HEK293 (cell line): ENCODE measurements around the gene TSPYL4.

Source experiments
- CTCF ChIA-PET: fragments of 350-600 bp; formaldehyde crosslinking; extraction: SDS; loops from one replicate; lab custom pipeline; 2021; ENCODE audit warnings: antibody characterized with exemption; lab: Yijun Ruan, JAX
- POLR2A ChIA-PET: fragments of 300-600 bp; formaldehyde crosslinking; extraction: SDS; loops from one replicate; lab custom pipeline; 2020; ENCODE audit warnings: antibody characterized with exemption, inconsistent platforms; lab: Yijun Ruan, JAX
- H3K27ac ChIP-seq: fragments of 200-500 bp; sonication (Bioruptor generic); 2 replicates; pipeline ENCODE4 v1.5.1; 2014; ENCODE audit warnings: low read depth, low read length, control low read depth, inconsistent platforms; ENCODE audit errors: extremely low read depth
- H3K36me3 ChIP-seq, 2 experiments: fragments of 200-500 bp in 1 of 2; sonication (Bioruptor generic) in 1 of 2; 1 replicate in 1 of 2; 2 replicates in 1 of 2; pipeline ENCODE4 v1.5.1; 2014 to 2017; ENCODE audit warnings: inconsistent platforms in 2 of 2, low read length in 2 of 2; ENCODE audit not compliant: control insufficient read depth in 2 of 2, insufficient read depth in 1 of 2
- H3K4me1 ChIP-seq: fragments of 200-500 bp; sonication (Bioruptor generic); 2 replicates; pipeline ENCODE4 v1.5.1; 2014; ENCODE audit warnings: mild to moderate bottlenecking, low read length, inconsistent platforms; ENCODE audit not compliant: control insufficient read depth, insufficient read depth
- H3K4me3 ChIP-seq: 2 replicates; pipeline ENCODE4 v1.5.1; 2011; ENCODE audit warnings: low read depth, mild to moderate bottlenecking, control low read depth, low read length, moderate library complexity
- H3K9me3 ChIP-seq: fragments of 200-500 bp; sonication (Bioruptor generic); 2 replicates; pipeline ENCODE4 v1.5.1; 2014; ENCODE audit warnings: low read depth, low read length, inconsistent platforms; ENCODE audit not compliant: control insufficient read depth, insufficient read depth
- PRDM1 ChIP-seq: fragments of 450-650 bp; formaldehyde crosslinking; IDR thresholded peaks from 2 replicates; pipeline ENCODE4; 2016; ENCODE audit warnings: missing biosample characterization, missing genetic modification characterization
- ZBTB17 ChIP-seq: fragments of 450-650 bp; formaldehyde crosslinking; IDR thresholded peaks from 2 replicates; pipeline ENCODE4 v1.5.1; 2016; ENCODE audit warnings: missing biosample characterization, missing genetic modification characterization
- ZNF132 ChIP-seq: fragments of 450-650 bp; formaldehyde crosslinking; IDR thresholded peaks from 2 replicates; pipeline ENCODE4 v1.5.1; 2017; ENCODE audit warnings: missing biosample characterization, missing genetic modification characterization, borderline replicate concordance
- ZNF174 ChIP-seq: fragments of 450-650 bp; formaldehyde crosslinking; IDR thresholded peaks from 2 replicates; pipeline ENCODE4 v1.5.0; 2017; ENCODE audit warnings: missing biosample characterization, mild to moderate bottlenecking, missing genetic modification characterization
- ZNF202 ChIP-seq: fragments of 450-650 bp; formaldehyde crosslinking; IDR thresholded peaks from 2 replicates; pipeline ENCODE4 v1.5.1; 2016; ENCODE audit warnings: missing biosample characterization, missing genetic modification characterization, borderline replicate concordance
- ZNF366 ChIP-seq: fragments of 450-650 bp; formaldehyde crosslinking; conservative IDR thresholded peaks from 2 replicates; pipeline ENCODE4 v1.5.1; 2016; ENCODE audit warnings: missing biosample characterization, missing genetic modification characterization
- ZNF426 ChIP-seq: fragments of 450-650 bp; formaldehyde crosslinking; IDR thresholded peaks from 2 replicates; pipeline ENCODE4 v1.5.1; 2017; ENCODE audit warnings: missing biosample characterization, missing genetic modification characterization, mild to moderate bottlenecking, inconsistent platforms, moderate library complexity
- ZNF510 ChIP-seq: fragments of 450-650 bp; formaldehyde crosslinking; IDR thresholded peaks from 2 replicates; pipeline ENCODE4 v1.5.1; 2018; ENCODE audit warnings: mild to moderate bottlenecking, missing genetic modification characterization, missing biosample characterization; ENCODE audit not compliant: insufficient replicate concordance
- ZNF514 ChIP-seq: fragments of 450-650 bp; formaldehyde crosslinking; IDR thresholded peaks from 2 replicates; pipeline ENCODE4 v1.5.1; 2016; ENCODE audit warnings: missing biosample characterization, missing genetic modification characterization
- ZNF768 ChIP-seq: fragments of 450-650 bp; formaldehyde crosslinking; IDR thresholded peaks from 2 replicates; pipeline ENCODE4 v1.5.1; 2018; ENCODE audit warnings: missing biosample characterization, mild to moderate bottlenecking, missing genetic modification characterization
- ZSCAN23 ChIP-seq: fragments of 450-650 bp; formaldehyde crosslinking; IDR thresholded peaks from 2 replicates; pipeline ENCODE4 v1.5.1; 2016; ENCODE audit warnings: missing biosample characterization, missing genetic modification characterization
- TF ChIP-seq, protein P1 (sequence below): fragments of 450-650 bp; formaldehyde crosslinking; IDR thresholded peaks from 2 replicates; pipeline ENCODE4; 2016; ENCODE audit warnings: missing biosample characterization, missing genetic modification characterization
- TF ChIP-seq, protein P2 (sequence below): fragments of 450-650 bp; formaldehyde crosslinking; optimal IDR thresholded peaks from 2 replicates; pipeline ENCODE3; 2016; ENCODE audit warnings: missing biosample characterization, mild to moderate bottlenecking, missing genetic modification characterization
- TF ChIP-seq, protein P3 (sequence below): fragments of 450-650 bp; formaldehyde crosslinking; IDR thresholded peaks from 2 replicates; pipeline ENCODE4 v1.5.1; 2017; ENCODE audit warnings: missing biosample characterization, missing genetic modification characterization
- TF ChIP-seq, protein P4 (sequence below): fragments of 450-650 bp; formaldehyde crosslinking; IDR thresholded peaks from 2 replicates; pipeline ENCODE4 v1.5.1; 2016; ENCODE audit warnings: missing biosample characterization, missing genetic modification characterization

TSPYL4 gene

DNA sequence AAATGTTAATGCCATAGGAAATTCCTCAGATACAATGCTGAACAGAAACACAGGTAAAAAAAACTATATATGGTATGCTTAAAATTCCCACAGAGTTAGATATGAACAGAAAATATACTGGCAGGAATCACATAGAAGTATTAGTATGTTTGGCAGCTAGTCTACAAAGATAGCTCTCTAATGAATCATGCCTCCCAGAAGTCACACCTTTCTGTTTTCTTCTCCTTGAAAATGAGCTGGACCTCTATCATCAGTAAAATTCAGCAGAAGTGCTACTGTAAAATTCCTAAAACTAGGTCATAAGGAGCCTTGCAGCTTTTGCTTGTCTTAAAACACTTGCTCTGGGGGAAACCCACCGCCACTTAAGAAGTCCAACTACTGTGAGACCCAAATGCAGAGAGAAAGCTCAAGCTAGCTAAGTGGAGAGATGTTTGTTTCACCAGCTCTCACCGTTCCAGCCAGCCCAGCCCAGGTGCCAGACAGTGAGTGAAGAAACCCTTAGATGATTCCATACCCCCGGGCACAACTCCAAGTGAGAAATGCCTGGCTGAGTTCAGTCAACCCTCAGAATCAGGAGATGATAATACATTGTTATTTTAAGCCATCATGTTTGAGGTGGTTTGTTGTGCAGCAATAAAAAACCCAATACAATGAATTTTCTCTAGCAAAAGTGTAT is 43.0 kb downstream of the TSPYL4 start:
- H3K27ac ChIP-seq: no peak overlapping the region
- H3K9me3 ChIP-seq: no peaks in the 10 kb centered on the region
- CTCF ChIA-PET: interaction anchor here (0.7 to 1.1 kb wide), 3 partner anchors 25 to 350 kb away, joined by 3 read pairs; no protein-coding TSS in a partner anchor

DNA sequence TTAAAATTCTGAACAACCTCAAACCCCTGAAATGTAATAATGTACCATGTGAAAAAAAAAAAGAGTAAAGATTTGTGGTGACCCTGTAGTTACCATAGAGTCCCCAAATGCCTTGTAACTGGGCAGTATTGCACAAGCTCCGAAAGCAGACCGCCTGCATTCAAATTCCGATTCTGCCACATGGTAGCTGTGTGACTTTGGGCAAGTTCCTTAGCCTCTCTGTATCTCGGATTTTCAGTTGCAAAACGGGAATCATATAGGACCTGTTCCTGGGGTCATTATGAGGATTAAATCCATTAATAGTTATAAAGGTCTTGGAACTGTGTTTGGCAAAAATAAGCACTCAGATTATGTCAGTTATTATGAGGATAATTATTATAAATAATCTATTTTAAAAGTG is 43.6 kb downstream of the TSPYL4 start:
- POLR2A ChIA-PET: no interaction called here
- H3K27ac ChIP-seq: no peak overlapping the region
- TF ChIP-seq, protein P1, sequence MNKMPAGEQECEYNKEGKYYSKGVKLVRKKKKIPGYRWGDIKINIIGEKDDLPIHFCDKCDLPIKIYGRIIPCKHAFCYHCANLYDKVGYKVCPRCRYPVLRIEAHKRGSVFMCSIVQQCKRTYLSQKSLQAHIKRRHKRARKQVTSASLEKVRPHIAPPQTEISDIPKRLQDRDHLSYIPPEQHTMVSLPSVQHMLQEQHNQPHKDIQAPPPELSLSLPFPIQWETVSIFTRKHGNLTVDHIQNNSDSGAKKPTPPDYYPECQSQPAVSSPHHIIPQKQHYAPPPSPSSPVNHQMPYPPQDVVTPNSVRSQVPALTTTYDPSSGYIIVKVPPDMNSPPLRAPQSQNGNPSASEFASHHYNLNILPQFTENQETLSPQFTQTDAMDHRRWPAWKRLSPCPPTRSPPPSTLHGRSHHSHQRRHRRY: no peak
- TF ChIP-seq, protein P2, sequence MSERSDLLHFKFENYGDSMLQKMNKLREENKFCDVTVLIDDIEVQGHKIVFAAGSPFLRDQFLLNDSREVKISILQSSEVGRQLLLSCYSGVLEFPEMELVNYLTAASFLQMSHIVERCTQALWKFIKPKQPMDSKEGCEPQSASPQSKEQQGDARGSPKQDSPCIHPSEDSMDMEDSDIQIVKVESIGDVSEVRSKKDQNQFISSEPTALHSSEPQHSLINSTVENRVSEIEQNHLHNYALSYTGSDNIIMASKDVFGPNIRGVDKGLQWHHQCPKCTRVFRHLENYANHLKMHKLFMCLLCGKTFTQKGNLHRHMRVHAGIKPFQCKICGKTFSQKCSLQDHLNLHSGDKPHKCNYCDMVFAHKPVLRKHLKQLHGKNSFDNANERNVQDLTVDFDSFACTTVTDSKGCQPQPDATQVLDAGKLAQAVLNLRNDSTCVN (tag by site-specific recombination): no peak
- TF ChIP-seq ZNF768 (tag by site-specific recombination): 0 out of 2 replicates have a peak, but pooled peaks have one; percentile 12
- TF ChIP-seq ZSCAN23: no peak
- TF ChIP-seq ZNF174: no peak
- no peak for TF ChIP-seq ZNF132 (tag by site-specific recombination)
- peaks cover 7% of the 10 kb centered on the region for H3K4me1 ChIP-seq
- CTCF ChIA-PET: interaction anchor here (1.1 to 5.6 kb wide), 2 partner anchors 7 to 58 kb away, joined by 3 to 57 read pairs; no protein-coding TSS in a partner anchor
- no peaks in the 10 kb centered on the region for H3K36me3 ChIP-seq
- no peaks in the 10 kb centered on the region for H3K9me3 ChIP-seq
- H3K4me3 ChIP-seq: no peak overlapping the region

More for the DNA sequence above, 43.0 kb downstream of the TSPYL4 start:
- H3K36me3 ChIP-seq: no peaks in the 10 kb centered on the region
- TF ChIP-seq ZNF426 (tag by site-specific recombination): 0 out of 2 replicates have a peak, but pooled peaks have one; percentile 5
- TF ChIP-seq, protein P3, sequence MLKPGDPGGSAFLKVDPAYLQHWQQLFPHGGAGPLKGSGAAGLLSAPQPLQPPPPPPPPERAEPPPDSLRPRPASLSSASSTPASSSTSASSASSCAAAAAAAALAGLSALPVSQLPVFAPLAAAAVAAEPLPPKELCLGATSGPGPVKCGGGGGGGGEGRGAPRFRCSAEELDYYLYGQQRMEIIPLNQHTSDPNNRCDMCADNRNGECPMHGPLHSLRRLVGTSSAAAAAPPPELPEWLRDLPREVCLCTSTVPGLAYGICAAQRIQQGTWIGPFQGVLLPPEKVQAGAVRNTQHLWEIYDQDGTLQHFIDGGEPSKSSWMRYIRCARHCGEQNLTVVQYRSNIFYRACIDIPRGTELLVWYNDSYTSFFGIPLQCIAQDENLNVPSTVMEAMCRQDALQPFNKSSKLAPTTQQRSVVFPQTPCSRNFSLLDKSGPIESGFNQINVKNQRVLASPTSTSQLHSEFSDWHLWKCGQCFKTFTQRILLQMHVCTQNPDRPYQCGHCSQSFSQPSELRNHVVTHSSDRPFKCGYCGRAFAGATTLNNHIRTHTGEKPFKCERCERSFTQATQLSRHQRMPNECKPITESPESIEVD (tag by site-specific recombination): no peak; the same call in 1 of the 2 replicates
- TF ChIP-seq, protein P4, sequence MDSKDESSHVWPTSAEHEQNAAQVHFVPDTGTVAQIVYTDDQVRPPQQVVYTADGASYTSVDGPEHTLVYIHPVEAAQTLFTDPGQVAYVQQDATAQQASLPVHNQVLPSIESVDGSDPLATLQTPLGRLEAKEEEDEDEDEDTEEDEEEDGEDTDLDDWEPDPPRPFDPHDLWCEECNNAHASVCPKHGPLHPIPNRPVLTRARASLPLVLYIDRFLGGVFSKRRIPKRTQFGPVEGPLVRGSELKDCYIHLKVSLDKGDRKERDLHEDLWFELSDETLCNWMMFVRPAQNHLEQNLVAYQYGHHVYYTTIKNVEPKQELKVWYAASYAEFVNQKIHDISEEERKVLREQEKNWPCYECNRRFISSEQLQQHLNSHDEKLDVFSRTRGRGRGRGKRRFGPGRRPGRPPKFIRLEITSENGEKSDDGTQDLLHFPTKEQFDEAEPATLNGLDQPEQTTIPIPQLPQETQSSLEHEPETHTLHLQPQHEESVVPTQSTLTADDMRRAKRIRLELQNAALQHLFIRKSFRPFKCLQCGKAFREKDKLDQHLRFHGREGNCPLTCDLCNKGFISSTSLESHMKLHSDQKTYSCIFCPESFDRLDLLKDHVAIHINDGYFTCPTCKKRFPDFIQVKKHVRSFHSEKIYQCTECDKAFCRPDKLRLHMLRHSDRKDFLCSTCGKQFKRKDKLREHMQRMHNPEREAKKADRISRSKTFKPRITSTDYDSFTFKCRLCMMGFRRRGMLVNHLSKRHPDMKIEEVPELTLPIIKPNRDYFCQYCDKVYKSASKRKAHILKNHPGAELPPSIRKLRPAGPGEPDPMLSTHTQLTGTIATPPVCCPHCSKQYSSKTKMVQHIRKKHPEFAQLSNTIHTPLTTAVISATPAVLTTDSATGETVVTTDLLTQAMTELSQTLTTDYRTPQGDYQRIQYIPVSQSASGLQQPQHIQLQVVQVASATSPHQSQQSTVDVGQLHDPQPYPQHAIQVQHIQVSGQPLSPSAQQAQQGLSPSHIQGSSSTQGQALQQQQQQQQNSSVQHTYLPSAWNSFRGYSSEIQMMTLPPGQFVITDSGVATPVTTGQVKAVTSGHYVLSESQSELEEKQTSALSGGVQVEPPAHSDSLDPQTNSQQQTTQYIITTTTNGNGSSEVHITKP (tag by site-specific recombination): peak; percentile 42; the same call in 1 of the 2 replicates
- 0 out of 2 replicates have a peak, but pooled peaks have one; percentile 27 for TF ChIP-seq PRDM1 (tag by site-specific recombination)
- no peak for TF ChIP-seq ZNF514 (tag by site-specific recombination)
- 0 out of 2 replicates have a peak, but pooled peaks have one; percentile 16 for TF ChIP-seq ZBTB17 (tag by site-specific recombination)
- TF ChIP-seq ZNF202 (tag by site-specific recombination): no peak
- peak; percentile 26 for TF ChIP-seq ZNF510
- 0 out of 2 replicates have a peak, but pooled peaks have one; percentile 41 for TF ChIP-seq ZNF366 (tag by site-specific recombination)
- POLR2A ChIA-PET: no interaction called here
- peaks cover 7% of the 10 kb centered on the region for H3K4me1 ChIP-seq
- no peak overlapping the region for H3K4me3 ChIP-seq
